ENCODE results near the gene ELAVL1. TPM values are rescaled to one million over a fixed set of nuclear protein-coding genes. Genes with fewer than 3 reads are reported as not detected.
"Not testable (repeated sequence)": the region's sequence is repeated elsewhere in the genome, so short reads cannot be mapped to it uniquely, and the experiment has no call there.

Gene ELAVL1
- total and polyA plus RNA-seq, 2 donors (not counting 1 experiment from before 2014, with no cell fraction given): 21.8 to 63.5 TPM

DNA sequence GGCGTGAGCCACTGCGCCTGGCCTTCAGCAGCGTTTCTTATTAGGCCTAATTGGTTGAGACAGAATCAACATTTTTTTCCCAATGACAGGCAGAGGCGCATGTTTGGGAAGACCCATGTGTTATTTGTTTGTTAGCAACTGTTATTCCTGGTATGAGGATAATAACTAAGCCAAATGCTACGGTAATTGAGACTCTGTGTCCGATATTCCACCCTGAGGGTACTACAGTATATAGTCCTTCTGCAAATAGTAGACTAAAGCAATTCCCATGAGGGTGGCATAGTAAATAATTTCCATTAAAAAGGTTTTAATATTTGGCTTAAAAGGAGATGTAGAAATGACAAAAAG, 28.7 kb upstream of the ELAVL1 start:
- Mint-ChIP-seq H3K27ac (no peak overlapping the region), H3K4me1 (no peaks in the 10 kb centered on the region), H3K4me3 (no peak overlapping the region), H3K9me3 (ENCODE audit: insufficient read depth) (no peaks in the 10 kb centered on the region), H3K27me3 (peaks cover 7% of the 10 kb centered on the region)
- Histone ChIP-seq H3K4me1 (ENCODE audit: control insufficient read depth in 2 of 2, insufficient read depth in 2 of 2, low read length in 2 of 2) (no peaks in the 10 kb centered on the region), H4K20me1 (ENCODE audit: control insufficient read depth, insufficient read depth, low read length, poor library complexity, severe bottlenecking) (no peaks in the 10 kb centered on the region), H3K27me3 (replicated peaks in 1 of 4; ENCODE audit: control extremely low read depth in 1 of 4, control insufficient read depth in 3 of 4, insufficient read depth in 4 of 4, low read length in 3 of 4) (peaks cover 0 to 8% (median 2%) of the 10 kb centered on the region in 4 experiments), H3K9ac (ENCODE audit: low read length) (no peak overlapping the region), H3K27ac (ENCODE audit: low read length in 2 of 2) (no peak overlapping the region), H3K4me2 (replicated peaks; ENCODE audit: low read depth, low read length, poor library complexity, severe bottlenecking) (no peak overlapping the region), H2AFZ (ENCODE audit: insufficient read depth, low read depth, low read length, poor library complexity, severe bottlenecking) (no peak overlapping the region), H3K36me3 (replicated peaks in 1 of 2; ENCODE audit: control extremely low read depth in 1 of 2, control insufficient read depth in 1 of 2, extremely low read depth in 1 of 2, insufficient read depth in 2 of 2, low read length in 1 of 2) (no peaks in the 10 kb centered on the region), H3K4me3 (ENCODE audit: control extremely low read depth in 1 of 5, extremely low read depth in 1 of 5, insufficient read depth in 1 of 5, low read depth in 2 of 5, low read length in 4 of 5) (no peak overlapping the region), H3K9me3 (ENCODE audit: control extremely low read depth in 1 of 3, control insufficient read depth in 2 of 3, insufficient read depth in 1 of 3, low read length in 2 of 3) (peaks cover 0 to 3% (median 0%) of the 10 kb centered on the region in 3 donors), H3K79me2 (ENCODE audit: control insufficient read depth, insufficient read depth, low read length) (no peaks in the 10 kb centered on the region)
- TF ChIP-seq, protein P1, sequence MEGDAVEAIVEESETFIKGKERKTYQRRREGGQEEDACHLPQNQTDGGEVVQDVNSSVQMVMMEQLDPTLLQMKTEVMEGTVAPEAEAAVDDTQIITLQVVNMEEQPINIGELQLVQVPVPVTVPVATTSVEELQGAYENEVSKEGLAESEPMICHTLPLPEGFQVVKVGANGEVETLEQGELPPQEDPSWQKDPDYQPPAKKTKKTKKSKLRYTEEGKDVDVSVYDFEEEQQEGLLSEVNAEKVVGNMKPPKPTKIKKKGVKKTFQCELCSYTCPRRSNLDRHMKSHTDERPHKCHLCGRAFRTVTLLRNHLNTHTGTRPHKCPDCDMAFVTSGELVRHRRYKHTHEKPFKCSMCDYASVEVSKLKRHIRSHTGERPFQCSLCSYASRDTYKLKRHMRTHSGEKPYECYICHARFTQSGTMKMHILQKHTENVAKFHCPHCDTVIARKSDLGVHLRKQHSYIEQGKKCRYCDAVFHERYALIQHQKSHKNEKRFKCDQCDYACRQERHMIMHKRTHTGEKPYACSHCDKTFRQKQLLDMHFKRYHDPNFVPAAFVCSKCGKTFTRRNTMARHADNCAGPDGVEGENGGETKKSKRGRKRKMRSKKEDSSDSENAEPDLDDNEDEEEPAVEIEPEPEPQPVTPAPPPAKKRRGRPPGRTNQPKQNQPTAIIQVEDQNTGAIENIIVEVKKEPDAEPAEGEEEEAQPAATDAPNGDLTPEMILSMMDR (IDR thresholded peaks at IDR 0.05): no peak
- no peak for TF ChIP-seq EZH2 (IDR thresholded peaks at IDR 0.05; ENCODE audit: borderline replicate concordance, insufficient read depth, low read depth, low read length, poor library complexity, severe bottlenecking)
- no peak for ATAC-seq (ENCODE audit: low read depth)
- WGBS (ENCODE audit: insufficient coverage): 92% methylated on average over 3 of the region's 6 CpGs
- intact Hi-C loops (cut with micrococcal nuclease): no loop called here
- CTCF ChIA-PET: no interaction called here
- no peak for DNase-seq
- POLR2A ChIA-PET: no interaction called here

GRCh38 chr19:8033287-8034177, 28.1 kb upstream of the ELAVL1 start:
- H3K79me2 ChIP-seq (ENCODE audit: control insufficient read depth, insufficient read depth, low read length); intact Hi-C loops (cut with micrococcal nuclease); H3K4me1 ChIP-seq (ENCODE audit: control insufficient read depth in 2 of 2, insufficient read depth in 2 of 2, low read length in 2 of 2); H3K27me3 Mint-ChIP-seq; H3K4me1 Mint-ChIP-seq; H3K9me3 ChIP-seq (ENCODE audit: control extremely low read depth in 1 of 3, control insufficient read depth in 2 of 3, insufficient read depth in 1 of 3, low read length in 2 of 3); H2AFZ ChIP-seq (ENCODE audit: insufficient read depth, low read depth, low read length, poor library complexity, severe bottlenecking); H3K4me3 ChIP-seq (ENCODE audit: control extremely low read depth in 1 of 5, extremely low read depth in 1 of 5, insufficient read depth in 1 of 5, low read depth in 2 of 5, low read length in 4 of 5); H3K27me3 ChIP-seq (replicated peaks in 1 of 4; ENCODE audit: control extremely low read depth in 1 of 4, control insufficient read depth in 3 of 4, insufficient read depth in 4 of 4, low read length in 3 of 4); H3K4me3 Mint-ChIP-seq; DNase-seq; H3K9ac ChIP-seq (ENCODE audit: low read length); H3K4me2 ChIP-seq (replicated peaks; ENCODE audit: low read depth, low read length, poor library complexity, severe bottlenecking); H4K20me1 ChIP-seq (ENCODE audit: control insufficient read depth, insufficient read depth, low read length, poor library complexity, severe bottlenecking); H3K9me3 Mint-ChIP-seq (ENCODE audit: insufficient read depth); POLR2A ChIA-PET; H3K36me3 ChIP-seq (replicated peaks in 1 of 2; ENCODE audit: control extremely low read depth in 1 of 2, control insufficient read depth in 1 of 2, extremely low read depth in 1 of 2, insufficient read depth in 2 of 2, low read length in 1 of 2); ATAC-seq (ENCODE audit: low read depth); H3K27ac Mint-ChIP-seq; H3K27ac ChIP-seq (ENCODE audit: low read length in 2 of 2): not testable (repeated sequence)
- CTCF ChIA-PET: interaction anchor here (0.9 kb wide), 1 partner anchor 28 kb away, joined by 3 read pairs; no protein-coding TSS in a partner anchor
- WGBS (ENCODE audit: insufficient coverage): 80% methylated on average over 15 of the region's 22 CpGs

Measured in B cell (primary cell).